HG02571 (cell line): ENCODE results near the gene MSRB3.

Experiments used
- ATAC-seq: cut with Tn5 transposase; IDR thresholded peaks from one replicate; pipeline ENCODE4 v1.9.1; 2021; ENCODE audit warnings: mild to moderate bottlenecking, moderate library complexity; ENCODE audit not compliant: unreplicated experiment

Gene MSRB3

DNA sequence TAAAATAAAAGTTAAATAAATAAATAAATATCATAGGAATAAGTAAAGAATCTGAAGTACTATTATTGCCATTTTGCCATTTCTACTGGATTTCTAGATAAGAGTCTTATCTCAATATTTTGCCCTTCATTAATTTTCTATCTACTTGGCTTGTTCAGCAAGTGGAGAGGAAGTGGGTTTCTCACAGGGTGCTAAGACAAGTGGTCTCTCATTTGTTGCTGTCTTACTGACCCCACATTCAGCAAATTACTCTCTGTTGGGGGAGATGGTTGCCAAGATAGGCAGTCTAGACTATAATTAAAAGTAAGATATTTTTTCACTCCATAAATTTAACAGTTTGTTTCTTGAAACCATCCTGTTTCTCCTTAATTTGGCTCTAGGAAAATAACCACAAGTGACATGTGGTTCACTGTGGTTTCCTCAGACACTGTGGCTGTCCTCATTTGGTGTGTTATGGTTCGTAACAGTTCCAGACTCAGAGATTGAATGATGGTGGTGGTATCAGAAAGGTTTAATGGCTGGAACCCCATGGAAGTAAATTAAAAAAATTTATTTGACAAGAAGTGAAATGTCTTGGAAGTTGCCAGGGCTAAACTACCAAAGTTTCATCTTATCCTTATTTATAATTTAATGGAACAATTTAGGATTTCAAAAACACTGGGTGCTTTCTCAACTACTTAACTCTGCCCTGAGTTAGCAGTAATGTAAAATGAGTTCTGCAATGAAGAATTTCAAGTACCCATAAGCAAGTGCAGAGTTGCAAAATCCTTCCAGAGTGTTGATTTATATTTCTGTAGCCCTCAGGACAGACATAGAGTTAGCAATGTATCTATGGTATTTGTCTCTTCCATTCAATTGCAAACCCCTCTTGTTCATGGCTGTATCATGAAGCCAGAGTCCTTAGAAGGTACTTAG lies 214.8 kb downstream of the MSRB3 start:
- ATAC-seq, result no peak

DNA sequence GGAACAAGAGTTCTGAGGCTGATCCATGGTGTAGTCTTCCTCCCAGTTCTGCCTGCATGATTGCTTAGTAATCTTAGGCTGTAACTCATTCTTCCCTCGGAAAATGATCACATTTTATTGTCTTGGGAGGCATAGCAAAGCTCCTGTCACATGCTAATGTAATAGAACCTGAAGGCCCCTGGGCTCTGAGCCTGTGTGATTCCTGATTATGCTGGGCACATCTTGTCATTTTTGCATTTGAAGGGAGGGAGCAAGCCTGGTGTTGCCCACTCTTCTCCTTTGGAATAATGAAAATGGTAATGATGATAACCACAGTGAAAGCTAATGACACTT lies 215.4 kb downstream of the MSRB3 start:
- no peak for ATAC-seq

DNA sequence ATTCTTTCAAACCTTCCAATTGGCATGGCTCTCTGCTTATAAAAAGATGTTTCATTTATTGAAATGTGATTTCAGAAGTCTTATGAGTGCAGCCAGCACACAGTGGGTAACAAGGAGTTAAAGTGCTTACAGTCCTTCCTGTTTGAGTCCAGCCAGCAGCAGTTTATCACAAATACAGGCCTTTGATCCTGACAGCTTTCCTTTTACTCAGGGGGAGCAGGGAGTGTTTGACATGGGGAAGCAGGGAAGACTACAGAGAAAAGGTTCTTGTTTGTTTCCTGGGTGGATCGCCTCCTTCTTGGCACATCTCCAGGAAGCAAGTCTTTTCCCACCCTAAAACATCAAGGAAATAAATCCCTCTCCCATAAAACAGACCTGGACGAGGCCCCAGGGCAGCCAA lies 216.1 kb downstream of the MSRB3 start:
- no peak for ATAC-seq

DNA sequence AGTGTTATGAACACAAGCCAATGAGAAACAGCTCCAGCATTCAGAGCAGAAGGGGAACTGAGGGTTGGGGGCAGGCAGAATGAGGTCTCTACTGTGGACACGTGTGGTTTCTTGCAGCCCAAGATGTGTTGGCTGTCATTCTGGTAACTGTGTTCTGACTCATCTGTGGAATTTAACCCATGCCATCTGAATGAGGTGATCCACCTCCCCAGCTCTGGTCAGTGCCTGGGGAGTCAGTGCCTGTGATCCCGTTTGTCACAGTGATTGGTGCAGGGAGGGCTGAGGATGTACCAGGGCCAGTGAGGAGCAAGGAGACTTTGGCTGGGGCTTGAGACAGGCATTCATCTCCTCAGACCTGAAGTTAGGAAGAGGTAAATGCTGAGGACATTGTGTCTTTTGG lies 216.8 kb downstream of the MSRB3 start:
- ATAC-seq, result no peak

DNA sequence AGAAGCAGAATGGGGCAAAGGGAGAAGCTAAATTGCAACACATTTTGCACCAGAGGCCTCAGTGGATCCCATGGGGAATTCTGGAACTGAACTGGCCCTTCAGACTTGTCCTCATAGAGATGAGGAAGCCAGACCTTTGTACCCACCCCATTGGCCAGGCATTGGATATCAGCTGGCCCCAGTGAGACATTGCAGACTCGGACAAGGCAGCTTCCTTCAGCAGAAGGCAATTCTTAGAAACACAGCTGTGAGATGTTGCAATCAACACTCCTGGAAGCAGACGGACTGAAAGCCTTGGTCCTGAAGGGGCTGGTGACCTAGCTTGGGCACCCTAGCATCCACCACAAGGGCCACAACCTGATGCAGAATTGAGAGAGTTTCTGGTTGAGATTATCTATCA lies 218.1 kb downstream of the MSRB3 start:
- no peak for ATAC-seq

DNA sequence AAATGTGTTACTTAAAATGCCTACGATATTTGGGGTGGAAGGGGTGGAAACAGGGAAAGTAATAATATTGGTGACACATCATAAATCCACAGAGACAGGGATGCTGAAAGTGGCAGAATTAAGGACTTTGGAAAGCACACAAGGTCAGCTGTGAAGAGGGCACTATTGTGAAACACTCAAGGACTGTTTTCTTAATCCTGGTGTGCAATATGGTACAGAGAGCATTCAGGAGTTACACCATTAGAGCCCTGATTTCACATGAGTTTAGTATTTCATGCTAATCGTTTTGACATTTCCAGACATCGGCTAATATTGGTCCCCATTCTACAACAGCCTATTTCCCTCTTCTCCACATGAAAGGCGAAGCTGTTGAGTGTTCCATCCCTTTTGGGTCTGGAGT lies 219.2 kb downstream of the MSRB3 start:
- no peak for ATAC-seq

DNA sequence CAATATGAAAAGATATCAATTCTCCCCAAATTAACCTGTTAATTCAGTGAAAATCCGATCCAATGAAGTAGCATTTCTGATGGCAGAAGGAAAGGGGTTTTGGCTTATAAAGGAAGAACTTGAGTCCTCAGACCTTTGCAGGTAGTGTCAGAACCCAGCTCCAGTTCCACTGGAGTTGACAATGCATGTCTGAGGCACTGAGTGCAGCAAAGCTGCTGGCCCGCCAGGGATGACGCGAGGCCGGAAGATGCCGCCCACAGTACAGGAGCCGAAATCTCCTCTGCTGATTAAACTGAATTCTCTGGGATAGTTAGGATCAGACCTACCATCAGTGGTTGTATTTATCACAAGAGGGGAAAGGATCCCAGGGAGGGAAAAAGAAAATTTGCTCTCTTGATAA lies 220.7 kb downstream of the MSRB3 start:
- no peak for ATAC-seq

DNA sequence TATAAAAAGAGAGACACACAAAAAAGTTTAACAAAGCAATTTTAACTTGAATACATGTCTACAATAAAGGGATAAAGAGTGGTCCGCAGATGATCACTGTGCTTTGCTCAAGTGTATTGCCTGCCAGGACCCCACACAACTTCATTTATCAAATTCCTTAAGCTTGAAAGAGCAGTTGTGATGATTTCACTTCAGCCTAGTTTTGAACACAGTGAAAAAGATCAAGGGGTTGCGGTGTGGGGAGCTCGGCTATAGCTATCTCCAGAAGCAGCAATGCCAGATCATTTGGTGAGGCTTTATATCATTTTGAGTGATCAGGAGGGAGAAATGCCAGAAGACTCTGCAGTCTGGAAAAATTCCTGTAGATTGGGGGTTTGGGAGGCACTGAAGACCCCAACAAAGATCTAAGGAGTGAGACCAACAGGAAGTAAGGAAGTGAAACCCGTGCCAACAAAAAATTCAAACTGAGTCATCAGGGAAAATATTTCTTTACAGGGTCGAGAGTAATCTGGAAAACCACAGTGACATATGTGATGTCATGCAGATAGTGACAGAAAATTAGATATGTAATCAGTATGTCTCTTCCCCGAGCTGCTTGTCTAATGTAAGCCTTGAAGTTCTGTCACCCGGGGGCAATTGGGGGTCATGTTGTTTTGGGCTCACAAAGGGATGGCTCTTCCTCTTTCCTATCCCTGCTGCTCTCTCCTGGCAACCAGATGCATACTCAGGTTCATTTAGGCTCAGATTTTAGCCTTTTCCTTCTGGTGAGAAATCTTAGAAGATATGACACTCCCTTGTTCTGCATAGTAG lies 221.8 kb downstream of the MSRB3 start:
- ATAC-seq, result no peak

DNA sequence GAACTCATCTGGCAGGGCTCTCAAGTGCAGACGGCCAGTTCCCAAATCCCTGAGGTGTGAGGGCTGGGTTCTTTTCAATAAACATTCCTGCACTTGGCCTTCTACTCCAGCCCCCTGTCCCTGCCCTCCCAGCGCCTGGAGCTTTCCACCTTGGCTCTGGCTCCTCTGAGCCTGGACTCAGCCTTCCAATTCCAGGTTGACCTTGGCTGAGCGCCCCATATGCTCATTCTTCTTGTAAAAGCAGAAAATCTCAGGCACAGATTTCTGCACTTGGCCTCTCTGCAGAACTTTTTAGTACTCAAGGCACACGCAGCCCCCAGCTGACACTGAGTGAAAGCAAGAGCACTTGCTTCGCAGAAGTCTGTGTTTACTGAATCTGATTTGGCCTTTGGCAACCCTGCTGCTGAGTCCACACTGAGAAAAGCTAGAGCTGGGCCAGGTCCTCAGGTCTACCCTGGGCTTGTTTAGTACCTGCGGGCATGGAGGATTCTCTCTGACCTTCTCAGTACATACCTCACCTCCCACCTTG lies 222.7 kb downstream of the MSRB3 start:
- no peak for ATAC-seq

DNA sequence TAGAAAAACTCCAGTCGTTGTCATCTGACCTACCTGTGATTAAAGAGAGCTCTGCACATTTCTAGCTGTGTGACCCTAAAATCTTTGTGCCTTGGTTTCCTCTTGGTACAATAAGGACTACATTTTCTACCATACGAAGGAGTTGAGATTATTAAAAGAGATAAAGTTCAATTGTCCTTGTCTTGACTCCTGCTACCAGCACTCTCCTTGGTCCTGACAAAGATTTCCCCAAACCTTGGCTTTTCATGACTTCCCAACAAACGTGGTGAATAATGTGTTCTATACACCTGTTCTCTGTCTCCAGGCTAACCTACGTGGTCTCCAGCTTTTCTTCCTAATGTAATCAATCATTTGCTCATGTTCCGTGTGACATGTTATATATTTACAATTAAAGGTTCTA lies 223.5 kb downstream of the MSRB3 start:
- ATAC-seq, result no peak

DNA sequence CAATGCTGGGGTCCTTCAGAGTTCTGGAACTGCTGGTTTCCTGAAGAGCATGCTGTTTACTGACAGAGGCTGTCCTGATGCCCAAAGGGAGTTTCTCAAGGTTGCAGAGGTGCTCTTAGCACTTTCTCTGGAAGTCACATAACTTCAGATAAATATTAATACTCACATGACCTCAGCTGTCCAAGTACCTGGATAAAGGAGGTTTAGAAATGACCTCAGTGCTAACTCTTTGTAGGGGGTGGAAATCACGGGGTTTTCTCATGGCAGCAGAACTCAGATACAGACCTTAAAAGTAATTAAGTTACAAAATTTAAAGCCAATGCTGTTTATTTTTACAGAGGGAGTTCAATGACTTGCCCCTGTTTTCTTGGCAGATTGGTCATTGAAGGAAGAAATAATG lies 225.9 kb downstream of the MSRB3 start:
- no peak for ATAC-seq

DNA sequence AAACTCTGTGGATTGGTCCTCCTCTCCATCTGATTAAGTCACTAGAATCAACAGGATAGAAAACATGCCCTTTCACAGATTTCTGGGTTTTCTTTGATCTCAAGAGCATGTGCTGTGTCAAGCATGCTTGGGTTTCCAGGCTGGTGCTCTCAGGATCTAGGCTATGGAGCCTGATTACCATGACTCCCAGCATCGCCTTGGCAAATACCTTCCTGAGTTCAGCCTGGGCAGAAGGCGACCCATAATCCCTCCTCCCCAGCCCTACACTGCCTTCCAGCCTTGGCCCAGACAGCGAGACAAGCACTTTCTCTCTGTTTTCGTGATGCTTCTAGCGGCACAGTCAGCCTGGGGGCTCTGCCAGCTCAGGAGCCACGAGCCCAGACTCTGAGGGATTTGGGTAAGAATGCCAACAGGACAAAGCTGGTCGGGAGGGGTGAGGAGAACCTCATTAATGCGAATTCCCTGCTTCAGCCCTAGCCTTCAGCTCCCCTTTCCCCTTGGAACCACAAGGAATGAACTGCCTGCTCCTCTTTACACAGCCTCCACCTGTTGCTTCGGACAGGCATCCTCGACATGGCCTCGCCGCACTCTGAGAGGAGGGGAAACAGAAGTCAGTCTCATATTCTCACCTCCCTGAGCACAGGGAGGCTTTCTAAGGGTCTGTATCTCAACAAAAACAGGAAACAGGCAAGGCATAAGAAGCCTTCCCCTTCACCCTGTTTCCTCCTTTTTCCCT lies 227.1 kb downstream of the MSRB3 start:
- ATAC-seq, result no peak

DNA sequence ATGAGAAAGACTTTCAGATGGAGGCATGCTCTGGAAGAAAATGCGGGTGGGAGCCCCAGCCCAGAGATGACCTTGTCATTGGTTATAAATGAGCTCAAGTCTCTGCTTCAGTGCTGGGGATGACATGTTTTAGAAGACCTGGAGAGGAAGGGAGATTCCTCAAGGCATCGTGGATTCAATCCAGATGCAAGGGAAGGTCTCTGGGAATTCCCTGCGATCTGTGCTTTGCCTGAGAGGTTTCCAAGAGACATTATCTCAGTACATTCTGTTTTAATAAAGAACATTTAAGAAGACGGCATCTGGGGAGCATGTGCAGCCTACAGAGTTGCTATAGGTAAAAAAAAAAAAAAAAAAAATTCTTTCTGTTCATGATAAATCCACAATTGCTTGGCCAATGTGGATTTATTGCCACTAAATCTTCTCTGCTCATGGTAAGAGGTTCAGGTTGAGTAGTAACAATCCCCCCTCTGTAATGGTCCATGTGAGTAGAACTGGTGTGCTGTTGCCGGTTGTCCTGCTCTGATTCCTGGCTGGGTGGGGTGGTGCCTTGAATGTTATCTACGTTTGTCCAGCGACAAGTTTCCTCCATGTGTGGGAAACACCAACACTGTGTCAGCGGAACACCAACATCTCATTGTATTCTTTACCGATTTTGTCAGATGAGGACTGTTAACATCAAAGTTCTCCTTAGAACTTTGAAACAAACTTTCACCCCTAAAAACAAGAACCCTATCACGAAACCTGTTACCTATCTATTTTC lies 230.0 kb downstream of the MSRB3 start:
- ATAC-seq, result no peak

DNA sequence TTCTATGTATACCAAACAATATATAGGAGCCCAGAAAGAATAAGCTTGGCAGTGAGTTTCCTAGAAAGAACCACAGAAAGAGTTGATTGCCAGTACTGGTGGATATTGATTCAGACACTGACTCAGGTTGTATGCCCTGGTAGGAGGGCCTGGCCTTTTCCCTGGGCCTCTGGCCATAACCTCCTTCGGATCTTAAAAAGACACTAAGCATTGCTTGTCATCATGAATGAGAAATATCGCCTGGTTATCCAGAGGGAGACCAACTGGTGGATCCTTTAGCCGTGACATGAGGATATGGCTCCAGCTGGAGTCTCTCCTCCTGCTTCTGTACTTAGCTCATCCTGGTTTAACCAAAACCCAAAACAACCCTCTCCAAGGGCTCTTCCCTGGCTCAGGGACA lies 231.5 kb downstream of the MSRB3 start:
- no peak for ATAC-seq

DNA sequence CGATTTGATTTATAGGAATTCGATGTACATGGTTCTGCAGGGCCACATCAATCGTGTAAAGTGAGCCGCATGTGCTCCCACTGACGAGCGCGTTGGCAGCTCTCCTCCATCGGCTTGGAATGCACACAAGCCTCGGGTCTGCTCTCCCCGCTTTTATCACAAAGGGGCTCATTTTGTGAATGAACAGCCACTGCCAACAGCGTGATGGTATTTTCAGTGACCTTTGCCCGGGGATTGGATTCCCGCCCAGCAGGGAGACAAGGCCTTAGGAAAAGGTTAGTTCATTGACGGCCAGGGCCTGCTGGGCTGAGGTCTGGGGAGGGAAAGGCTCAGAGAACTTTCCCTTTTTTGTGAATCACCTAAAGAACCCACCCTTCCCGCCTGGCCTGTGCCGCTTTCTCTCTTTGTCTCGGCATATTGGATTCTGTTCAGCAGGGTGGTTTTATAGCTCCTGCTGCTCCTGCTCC lies 232.1 kb downstream of the MSRB3 start:
- no peak for ATAC-seq

DNA sequence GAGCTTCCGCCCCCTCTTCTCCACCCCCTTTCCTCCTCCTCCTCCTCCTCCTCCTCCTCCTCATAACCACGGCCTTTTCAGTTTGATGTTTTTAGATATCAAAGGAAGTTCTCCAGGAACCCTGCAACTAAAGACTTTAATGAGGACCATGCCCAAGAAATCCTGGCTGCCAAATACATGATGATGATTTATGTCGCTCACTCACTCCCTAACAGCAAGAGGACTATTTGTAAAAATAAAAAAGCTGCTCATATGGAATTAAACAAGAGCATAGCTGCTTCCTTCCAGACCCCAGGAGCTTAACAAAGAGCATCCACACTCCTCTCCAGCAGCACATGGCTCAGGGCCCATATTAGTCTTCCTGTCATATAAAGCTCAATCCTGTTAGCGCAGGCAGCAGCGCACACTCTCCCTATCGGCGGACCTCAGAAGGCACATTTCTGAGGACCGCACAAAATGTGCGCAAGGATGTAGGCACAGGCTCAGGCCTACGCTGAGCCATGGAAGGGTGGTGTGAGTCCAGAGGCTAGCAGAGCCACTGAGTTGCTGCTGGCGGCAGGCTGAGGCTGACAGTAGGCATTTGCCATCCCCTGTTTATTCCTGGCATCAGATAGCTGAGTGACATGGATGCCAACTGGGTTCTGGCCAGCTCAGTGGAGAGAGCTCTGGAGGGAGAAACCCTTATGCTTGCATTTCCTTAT lies 232.8 kb downstream of the MSRB3 start:
- ATAC-seq, result no peak

DNA sequence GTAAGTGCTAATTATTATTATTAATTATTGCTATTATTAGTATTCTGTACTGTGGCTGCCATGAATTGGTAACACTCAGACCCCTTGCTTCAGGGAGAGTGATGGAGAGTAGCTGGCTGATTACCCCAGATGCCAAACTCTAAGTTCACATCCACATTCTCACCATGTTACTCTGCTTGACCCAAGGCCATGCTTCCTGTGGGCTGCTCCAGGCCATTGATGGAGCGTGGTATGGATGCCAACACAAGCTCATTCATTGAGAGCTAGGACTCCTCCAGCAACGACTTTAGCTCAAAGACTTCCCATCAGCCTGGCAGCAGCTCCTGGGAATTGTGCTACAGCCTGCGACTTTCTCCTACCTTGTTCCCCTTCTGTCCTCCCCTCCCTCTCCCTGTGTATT lies 233.4 kb downstream of the MSRB3 start:
- no peak for ATAC-seq
